ENCODE measurements around the gene P2RY11.

The P2RY11 gene

DNA sequence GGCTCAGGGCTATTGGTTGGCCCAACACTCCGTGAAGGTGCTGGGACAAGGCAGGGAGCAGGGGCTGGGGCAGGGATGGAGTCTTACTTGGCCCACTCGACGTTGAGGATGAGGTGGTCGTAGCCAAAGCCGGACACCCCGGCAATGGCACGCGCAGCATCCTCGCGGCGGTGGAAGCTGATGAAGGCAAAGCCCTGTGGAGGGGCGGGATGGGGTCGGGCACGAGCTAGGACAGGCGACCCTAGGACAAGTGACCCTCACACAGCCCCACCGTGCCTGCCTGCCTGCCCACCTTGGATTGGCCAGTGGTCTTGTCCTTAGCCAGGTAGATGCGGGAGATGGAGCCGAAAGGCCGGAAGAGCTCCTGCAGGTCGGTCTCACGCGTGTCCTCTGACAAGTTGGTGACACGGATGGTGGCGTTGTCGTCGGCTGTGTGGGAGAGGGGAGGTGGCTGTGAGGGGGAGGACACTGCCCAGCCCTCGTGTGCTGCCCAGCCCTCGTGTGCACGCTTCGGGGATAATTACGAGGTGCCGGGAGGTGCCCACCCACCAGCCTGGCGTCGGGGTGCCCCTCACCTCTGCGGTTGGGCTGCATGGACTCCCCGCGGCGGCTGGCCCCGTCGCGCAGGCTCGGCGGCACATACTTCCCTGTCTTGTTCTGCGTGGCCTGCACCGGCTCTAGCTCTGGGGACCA lies 4.0 kb downstream of the P2RY11 start:
- Histone ChIP-seq H3K4me3 (ENCODE audit: low read length) (no peak overlapping the region), H3K27ac (ENCODE audit: low read length) (no peak overlapping the region), H3K36me3 (replicated peaks; ENCODE audit: insufficient read depth, low read length) (peaks cover 5% of the 10 kb centered on the region; the same call in 1 of the 2 replicates), H3K4me2 (ENCODE audit: low read depth, low read length) (no peak overlapping the region), H3K79me2 (ENCODE audit: low read length) (peaks cover 30% of the 10 kb centered on the region), H4K20me1 (ENCODE audit: insufficient read depth, low read length) (no peaks in the 10 kb centered on the region), H3K27me3 (replicated peaks; ENCODE audit: insufficient read depth, low read length) (no peaks in the 10 kb centered on the region), H3F3A (ENCODE audit: insufficient read depth, low read length) (peaks cover 34% of the 10 kb centered on the region), H3K9me3 (replicated peaks; ENCODE audit: insufficient read depth, low read length) (no peaks in the 10 kb centered on the region), H3K9me2 (replicated peaks; ENCODE audit: insufficient read depth, low read length) (no peaks in the 10 kb centered on the region), H2AFZ (ENCODE audit: low read length) (no peak overlapping the region), H3K9ac (ENCODE audit: low read length) (no peak overlapping the region), H3K4me1 (ENCODE audit: low read length) (peaks cover 28% of the 10 kb centered on the region)
- DNase-seq = no peak
- no peak for TF ChIP-seq EZH2phosphoT487 (IDR thresholded peaks at IDR 0.05; ENCODE audit: low read length)
- TF ChIP-seq EZH2 (optimal IDR thresholded peaks at IDR 0.05; ENCODE audit: low read depth, low read length) = no peak
- TF ChIP-seq, protein P1, sequence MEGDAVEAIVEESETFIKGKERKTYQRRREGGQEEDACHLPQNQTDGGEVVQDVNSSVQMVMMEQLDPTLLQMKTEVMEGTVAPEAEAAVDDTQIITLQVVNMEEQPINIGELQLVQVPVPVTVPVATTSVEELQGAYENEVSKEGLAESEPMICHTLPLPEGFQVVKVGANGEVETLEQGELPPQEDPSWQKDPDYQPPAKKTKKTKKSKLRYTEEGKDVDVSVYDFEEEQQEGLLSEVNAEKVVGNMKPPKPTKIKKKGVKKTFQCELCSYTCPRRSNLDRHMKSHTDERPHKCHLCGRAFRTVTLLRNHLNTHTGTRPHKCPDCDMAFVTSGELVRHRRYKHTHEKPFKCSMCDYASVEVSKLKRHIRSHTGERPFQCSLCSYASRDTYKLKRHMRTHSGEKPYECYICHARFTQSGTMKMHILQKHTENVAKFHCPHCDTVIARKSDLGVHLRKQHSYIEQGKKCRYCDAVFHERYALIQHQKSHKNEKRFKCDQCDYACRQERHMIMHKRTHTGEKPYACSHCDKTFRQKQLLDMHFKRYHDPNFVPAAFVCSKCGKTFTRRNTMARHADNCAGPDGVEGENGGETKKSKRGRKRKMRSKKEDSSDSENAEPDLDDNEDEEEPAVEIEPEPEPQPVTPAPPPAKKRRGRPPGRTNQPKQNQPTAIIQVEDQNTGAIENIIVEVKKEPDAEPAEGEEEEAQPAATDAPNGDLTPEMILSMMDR (IDR thresholded peaks at IDR 0.05; ENCODE audit: low read length) = no peak

- H3K27ac ChIP-seq (ENCODE audit: low read length) = no peak overlapping the region
- 0 out of 2 replicates have a peak, but pooled peaks cover 5% of the 10 kb centered on the region for H3K36me3 ChIP-seq (replicated peaks; ENCODE audit: insufficient read depth, low read length)
- H2AFZ ChIP-seq (ENCODE audit: low read length) = no peak overlapping the region
- no peaks in the 10 kb centered on the region for H3K9me2 ChIP-seq (replicated peaks; ENCODE audit: insufficient read depth, low read length)
- H3K9ac ChIP-seq (ENCODE audit: low read length) = no peak overlapping the region
- H3K4me1 ChIP-seq (ENCODE audit: low read length) = peaks cover 21% of the 10 kb centered on the region
- H3K79me2 ChIP-seq (ENCODE audit: low read length) = peaks cover 30% of the 10 kb centered on the region
- H3K9me3 ChIP-seq (replicated peaks; ENCODE audit: insufficient read depth, low read length) = no peaks in the 10 kb centered on the region
- H3K4me2 ChIP-seq (ENCODE audit: low read depth, low read length) = no peak overlapping the region
- TF ChIP-seq, protein P1 (IDR thresholded peaks at IDR 0.05; ENCODE audit: low read length) = no peak
- TF ChIP-seq EZH2phosphoT487 (IDR thresholded peaks at IDR 0.05; ENCODE audit: low read length) = no peak
- TF ChIP-seq EZH2 (optimal IDR thresholded peaks at IDR 0.05; ENCODE audit: low read depth, low read length) = no peak
- H4K20me1 ChIP-seq (ENCODE audit: insufficient read depth, low read length) = no peaks in the 10 kb centered on the region
- peaks cover 33% of the 10 kb centered on the region for H3F3A ChIP-seq (ENCODE audit: insufficient read depth, low read length)
- no peak overlapping the region for H3K4me3 ChIP-seq (ENCODE audit: low read length)
- no peak for DNase-seq
- no peaks in the 10 kb centered on the region for H3K27me3 ChIP-seq (replicated peaks; ENCODE audit: insufficient read depth, low read length)
These were observed 4.8 kb downstream of the P2RY11 start for GRCh38 chr19:10116085-10116865.

DNA sequence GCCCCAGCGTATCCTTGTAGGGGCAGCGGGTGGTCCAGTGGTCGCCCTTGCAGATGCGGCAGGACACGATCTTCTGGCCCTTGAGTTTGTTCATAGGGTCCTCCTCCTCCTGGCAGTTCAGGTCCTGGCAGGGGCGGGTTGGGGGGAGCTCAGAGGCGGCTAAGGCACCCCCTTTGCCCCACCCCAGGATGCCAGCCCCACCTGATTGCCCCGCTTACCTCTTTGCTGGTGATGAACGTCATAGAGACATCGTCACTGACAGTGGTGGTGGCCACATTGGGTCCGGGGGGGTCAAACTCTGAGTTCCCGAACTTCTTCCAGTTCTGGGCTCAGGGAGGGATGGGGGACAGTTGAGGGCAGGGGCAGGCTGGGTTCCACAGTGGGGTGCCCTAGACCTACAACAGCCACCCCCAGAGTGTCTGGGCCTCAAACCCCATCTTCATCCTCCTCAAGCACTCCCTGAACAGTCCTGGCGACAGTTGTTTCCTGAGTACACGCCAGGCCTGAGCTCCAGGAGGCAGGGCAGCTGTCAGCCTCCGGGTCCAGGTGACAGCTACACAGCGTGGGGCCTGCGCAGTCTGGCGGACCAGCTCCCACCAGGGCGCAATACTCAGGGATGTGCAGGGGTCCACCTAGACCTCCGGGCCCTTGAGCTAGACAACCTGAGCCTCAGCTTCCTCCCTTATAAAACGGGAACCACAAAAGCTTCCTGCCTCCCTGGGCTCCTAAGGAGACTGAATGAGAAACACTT lies 5.5 kb downstream of the P2RY11 start:
- Histone ChIP-seq H3K79me2 (ENCODE audit: low read length) (peaks cover 30% of the 10 kb centered on the region), H3K9me2 (replicated peaks; ENCODE audit: insufficient read depth, low read length) (no peaks in the 10 kb centered on the region), H3K27me3 (replicated peaks; ENCODE audit: insufficient read depth, low read length) (no peaks in the 10 kb centered on the region), H3K36me3 (replicated peaks; ENCODE audit: insufficient read depth, low read length) (0 out of 2 replicates have a peak, but pooled peaks cover 5% of the 10 kb centered on the region), H3K9me3 (replicated peaks; ENCODE audit: insufficient read depth, low read length) (no peaks in the 10 kb centered on the region), H3K27ac (ENCODE audit: low read length) (no peak overlapping the region), H3F3A (ENCODE audit: insufficient read depth, low read length) (peaks cover 26% of the 10 kb centered on the region), H3K4me1 (ENCODE audit: low read length) (peaks cover 14% of the 10 kb centered on the region), H2AFZ (ENCODE audit: low read length) (no peak overlapping the region), H4K20me1 (ENCODE audit: insufficient read depth, low read length) (no peaks in the 10 kb centered on the region), H3K4me2 (ENCODE audit: low read depth, low read length) (no peak overlapping the region), H3K9ac (ENCODE audit: low read length) (no peak overlapping the region), H3K4me3 (ENCODE audit: low read length) (no peak overlapping the region)
- TF ChIP-seq, protein P1 (IDR thresholded peaks at IDR 0.05; ENCODE audit: low read length) = no peak
- TF ChIP-seq EZH2 (optimal IDR thresholded peaks at IDR 0.05; ENCODE audit: low read depth, low read length) = no peak
- no peak for TF ChIP-seq EZH2phosphoT487 (IDR thresholded peaks at IDR 0.05; ENCODE audit: low read length)
- no peak for DNase-seq
